HL-60/S4 treated with phorbol 12-myristate 13-acetate at 8.2 ng/mL for 4 days and 3 days (cell line): ENCODE data around the gene IQUB.
"Not testable (repeated sequence)": the region's sequence is repeated elsewhere in the genome, so short reads cannot be mapped to it uniquely, and the experiment has no call there.

ENCODE experiments used
- in situ Hi-C: fragments of 300-500 bp; cut with MboI; formaldehyde crosslinking; loops from 2 replicates; pipeline ENCODE4 v1.15.0; 2022; ENCODE audit warnings: low sequenced_read_pairs

IQUB gene

DNA sequence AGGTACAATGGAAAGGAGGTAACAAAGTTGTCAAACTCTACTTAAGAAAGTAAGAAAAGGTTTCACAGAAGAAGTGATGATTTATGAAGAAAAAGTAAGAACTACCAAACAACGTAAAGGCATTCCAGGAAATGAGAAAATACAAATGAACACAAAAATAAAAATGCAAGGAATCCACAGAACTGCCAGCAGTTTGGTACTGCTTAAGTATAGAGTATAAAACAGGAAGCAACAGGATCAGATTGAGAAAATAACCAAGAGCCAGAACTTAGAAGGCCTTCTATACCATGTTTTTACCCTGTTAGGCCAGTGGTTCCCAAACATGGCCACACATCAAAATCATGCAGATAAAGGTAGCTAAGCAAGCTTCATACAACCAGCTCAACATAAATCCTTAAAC is 14.0 kb upstream of the IQUB start:
- in situ Hi-C loops, result no loop called here

DNA sequence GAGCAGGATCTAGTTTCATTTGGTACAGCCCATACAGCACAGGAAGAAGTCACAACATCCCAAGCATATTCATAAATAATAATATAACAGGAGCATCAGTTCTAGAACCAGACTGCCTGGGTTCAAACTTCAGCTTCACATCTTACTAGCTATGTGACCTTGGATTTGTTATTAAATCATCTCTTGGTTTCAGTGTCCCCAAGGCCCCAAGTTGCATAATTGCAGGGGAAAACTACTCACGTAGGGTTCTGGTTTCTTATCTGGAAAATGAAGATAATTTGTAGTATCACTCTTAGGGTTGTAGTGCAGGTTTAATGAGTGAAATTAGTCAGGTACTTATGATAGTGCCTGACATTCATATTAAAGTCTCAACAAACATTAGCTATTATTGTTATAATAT is 5.5 kb upstream of the IQUB start:
- in situ Hi-C loops, result no loop called here

DNA sequence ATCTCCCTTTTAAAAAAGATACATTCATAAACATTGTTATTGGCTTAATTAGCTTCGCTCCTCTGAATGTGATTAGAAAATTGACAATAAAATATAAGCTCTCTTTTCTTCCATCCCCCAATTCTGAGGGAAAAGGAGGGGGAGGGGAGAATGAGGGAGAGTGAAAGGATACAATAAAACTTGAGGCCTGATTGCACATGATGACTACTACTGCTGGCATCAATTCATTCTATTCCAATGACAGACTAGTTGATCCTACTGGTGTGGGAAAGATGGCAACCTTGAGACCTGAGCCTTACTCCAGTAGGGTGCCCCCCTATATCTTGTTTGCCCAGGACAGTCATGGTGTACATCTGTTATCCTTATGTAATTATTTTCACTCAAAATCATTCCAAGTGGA is 4.5 kb upstream of the IQUB start:
- in situ Hi-C loops, result no loop called here

DNA sequence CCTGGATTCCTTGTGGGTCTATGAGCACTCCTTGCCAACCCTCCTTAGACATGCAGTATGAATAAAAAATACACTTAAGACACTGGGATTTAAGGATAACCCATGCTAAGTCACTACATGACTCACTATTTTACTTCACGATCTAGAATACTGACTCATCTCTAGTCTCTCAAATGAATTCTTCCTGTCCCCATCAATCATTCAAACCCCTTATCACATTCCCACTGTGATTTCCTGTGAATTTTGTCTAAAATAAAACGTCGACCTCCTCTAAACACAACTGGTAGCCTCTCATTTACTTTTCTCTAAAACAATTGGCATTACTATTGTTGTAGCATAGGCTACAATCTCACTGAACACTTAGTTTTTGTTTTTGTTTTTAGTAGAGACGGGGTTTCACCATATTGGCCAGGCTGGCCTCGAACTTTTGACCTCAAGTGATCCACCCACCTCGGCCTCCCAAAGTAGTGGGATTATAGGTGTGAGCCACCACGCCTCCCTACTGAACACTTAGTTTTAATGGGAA is 3.9 kb upstream of the IQUB start:
- in situ Hi-C loops, result no loop called here

DNA sequence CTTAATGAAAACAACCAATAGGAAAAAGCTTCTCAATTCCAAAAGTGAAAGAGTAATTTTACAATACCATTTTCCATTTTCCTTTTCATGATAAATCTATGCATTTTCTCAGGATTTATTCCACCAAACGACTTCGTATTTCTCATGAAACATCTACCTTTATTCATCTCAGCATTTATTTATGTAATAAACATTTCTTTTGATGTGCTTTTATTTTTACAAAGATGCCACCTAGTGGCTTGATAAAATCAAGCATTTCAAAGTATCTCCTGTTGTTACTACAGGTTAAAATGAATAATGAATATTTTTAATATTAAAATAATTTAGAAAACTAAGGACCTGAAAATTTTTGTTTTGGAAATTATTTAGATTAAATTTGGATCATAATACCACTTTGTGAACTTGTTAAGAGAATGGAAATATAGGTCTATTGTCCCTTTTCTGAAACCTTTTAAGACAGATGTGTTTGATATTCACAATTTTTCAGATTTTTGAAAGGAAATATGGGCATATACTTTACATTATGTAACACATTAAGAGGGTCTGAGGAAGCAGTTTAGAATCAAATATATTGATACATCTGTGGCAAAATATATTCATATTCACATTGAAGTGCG is 2.7 kb upstream of the IQUB start:
- in situ Hi-C loops, result no loop called here

DNA sequence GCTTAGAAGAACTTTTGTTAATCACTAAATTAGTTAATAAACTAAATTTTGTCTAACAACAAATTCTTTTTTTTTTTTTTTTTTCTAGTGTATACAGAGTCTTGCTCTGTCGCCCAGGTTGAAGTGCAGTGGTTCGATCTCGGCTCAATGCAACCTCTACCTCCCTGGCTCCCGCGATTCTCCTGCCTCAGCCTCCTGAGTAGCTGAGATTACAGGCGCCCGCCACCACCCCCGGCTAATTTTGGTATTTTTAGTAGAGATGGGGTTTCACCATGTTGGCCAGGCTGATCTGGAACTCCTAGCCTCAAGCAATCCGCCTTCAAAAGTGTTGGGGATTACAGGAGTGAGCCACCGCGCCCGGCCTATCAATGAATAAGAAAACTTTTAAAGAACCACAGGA is 1.1 kb upstream of the IQUB start:
- in situ Hi-C loops, result no loop called here

DNA sequence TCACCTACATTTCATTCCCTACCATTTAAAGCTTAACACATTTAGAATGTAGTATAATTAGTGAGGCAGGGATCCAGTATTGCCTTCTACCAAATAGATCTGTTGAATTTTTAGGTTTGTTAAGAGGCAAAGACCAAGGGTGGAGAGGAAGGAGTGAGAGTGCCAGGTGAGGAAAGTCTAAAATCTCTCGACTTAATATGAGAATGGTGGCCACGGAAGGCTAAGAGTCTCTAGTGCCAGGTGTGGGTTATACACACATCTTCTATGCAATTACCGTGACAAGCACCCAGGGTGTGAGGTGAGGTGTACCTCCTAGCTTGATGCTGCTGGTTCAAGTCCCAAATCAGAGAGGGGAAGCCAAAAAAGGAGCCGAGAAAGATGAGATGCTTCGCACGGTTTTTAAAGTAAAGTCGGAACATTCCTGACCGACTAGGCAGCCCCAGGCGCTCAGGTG is 439 bp downstream of the IQUB start:
- in situ Hi-C loops, result no loop called here

DNA sequence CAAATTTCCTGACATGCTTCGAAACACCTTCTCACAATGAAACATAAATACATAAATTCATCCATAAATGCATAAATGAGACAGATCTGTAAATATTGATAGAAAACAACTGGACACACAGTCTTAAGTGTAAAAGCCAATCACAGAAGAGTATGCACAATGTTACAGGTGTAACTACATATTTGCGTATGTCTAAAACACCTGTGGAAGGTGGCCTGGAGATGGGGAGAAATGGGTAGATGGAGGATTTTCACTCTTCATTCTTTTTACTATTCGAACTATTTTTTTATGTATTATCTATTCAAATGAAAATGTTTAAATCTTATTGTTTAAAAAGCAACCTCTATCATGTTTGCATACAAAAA is 860 bp downstream of the IQUB start:
- in situ Hi-C loops, result no loop called here

DNA sequence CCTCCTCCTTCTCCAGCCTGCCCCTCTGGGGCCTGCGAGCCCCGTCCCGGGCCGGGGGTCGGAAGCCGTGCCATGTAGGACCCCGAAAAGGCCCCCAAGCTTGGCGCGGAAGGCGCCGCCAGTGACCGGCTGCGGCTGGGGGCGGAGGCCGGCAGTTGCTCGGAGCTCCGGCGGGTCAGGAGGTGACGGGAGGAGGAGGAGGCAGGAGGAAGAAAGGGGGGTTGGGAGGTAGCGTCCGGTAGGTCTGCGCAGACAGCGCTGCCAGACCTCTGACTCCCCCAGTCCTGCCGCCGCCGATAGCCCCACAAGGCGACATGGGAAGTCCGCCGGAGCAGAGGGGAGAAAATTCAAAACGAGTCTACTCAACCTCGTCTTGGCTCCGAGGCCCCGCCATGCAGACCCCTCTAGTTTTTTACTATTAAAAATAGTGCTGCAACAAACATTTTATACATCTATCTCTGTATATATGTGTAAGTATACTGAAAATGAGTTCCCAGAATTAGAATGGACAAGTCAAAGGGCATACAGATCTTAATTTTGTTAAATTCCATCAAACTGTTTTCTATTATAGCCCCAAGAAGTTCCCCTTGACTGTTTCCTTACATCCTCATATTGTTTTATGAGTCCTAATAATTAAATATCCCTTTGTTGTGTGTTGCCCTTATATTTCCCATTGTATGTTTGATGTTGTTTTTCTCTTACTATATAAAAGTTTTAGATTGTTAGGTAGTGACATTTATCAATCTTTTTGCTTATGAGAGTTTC is 1.4 kb downstream of the IQUB start:
- in situ Hi-C loops, result not testable (repeated sequence)

DNA sequence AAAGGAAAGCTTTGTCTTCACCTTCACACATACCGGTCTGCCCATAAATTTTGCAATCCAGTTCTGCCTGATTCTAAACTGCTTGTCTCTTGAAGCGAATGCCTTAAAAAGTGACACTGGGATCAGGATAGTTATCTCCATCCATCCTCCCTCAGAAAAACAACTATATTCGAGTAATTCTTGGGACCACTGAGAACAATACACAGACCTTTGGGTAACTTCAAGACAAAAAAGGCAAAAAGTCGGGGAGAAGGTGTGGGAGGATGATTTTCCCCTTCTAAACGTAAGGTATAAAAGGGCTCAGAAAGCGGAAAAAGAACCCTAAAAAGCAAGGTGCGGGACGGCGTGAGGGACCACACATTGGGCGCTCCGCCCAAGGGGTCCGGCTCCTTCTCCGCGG is 2.1 kb downstream of the IQUB start:
- in situ Hi-C loops, result not testable (repeated sequence)

DNA sequence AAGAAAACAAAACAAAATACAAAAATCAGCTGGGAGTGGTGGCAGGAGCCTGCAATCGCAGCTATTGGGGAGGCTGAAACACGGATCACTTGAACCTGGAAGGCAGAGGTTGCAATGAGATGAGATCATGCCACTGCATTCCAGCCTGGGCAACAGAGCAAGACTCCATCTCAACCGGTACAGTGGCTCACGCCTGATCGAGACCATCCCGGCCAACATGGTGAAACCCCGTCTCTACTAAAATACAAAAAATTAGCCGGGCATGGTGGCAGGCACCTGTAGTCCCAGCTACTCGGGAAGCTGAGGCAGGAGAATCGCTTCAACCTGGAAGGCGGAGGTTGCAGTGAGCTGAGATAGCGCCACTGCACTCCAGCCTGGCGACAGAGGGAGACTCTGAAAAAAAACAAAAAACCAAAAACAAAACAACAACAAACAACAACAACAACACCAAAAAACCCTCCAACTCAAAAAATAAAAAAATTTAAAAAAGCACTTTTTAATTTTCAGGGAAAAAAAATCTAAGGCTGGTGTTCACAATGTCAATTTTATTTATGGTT is 4.3 kb downstream of the IQUB start:
- in situ Hi-C loops, result not testable (repeated sequence)

DNA sequence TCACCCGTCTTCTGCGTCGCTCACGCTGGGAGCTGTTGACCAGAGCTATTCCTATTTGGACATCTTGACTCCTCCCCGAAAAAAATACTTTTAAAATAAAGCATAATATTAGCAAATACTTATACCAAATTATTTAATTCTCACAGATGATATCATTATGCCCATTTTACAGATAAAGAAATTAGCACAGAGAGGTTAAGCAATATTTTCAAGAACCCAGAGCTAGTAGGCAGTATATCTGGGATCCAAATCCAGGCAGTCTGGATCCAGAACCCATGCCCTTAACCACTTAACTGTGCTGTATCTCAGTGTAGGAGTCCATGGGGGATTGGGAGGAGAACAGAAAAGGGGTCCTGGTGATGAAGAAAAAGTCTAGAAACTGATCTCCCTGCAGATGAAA is 6.1 kb downstream of the IQUB start:
- in situ Hi-C loops, result no loop called here

DNA sequence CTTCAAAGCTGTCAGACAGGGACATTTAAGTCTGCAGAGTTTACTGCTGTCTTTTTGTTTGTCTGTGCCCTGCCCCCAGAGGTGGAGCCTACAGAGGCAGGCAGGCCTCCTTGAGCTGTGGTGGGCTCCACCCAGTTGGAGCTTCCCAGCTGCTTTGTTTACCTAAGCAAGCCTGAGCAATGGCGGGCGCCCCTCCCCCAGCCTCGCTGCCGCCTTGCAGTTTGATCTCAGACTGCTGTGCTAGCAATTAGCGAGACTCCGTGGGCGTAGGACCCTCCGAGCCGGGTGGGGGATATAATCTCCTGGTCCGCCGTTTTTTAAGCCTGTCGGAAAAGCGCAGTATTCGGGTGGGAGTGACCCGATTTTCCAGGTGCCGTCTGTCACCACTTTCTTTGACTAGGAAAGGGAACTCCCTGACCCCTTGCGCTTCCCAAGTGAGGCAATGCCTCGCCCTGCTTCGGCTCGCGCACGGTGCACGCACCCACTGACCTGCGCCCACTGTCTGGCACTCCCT is 6.6 kb downstream of the IQUB start:
- in situ Hi-C loops, result not testable (repeated sequence)

DNA sequence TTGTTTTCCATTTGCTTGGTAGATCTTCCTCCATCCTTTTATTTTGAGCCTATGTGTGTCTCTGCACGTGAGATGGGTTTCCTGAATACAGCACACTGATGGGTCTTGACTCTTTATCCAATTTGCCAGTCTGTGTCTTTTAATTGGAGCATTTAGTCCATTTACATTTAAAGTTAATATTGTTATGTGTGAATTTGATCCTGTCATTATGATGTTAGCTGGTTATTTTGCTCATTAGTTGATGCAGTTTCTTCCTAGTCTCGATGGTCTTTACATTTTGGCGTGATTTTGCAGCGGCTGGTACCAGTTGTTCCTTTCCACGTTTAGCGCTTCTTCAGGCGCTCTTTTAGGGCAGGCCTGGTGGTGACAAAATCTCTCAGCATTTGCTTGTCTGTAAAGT is 7.9 kb downstream of the IQUB start:
- in situ Hi-C loops, result not testable (repeated sequence)

DNA sequence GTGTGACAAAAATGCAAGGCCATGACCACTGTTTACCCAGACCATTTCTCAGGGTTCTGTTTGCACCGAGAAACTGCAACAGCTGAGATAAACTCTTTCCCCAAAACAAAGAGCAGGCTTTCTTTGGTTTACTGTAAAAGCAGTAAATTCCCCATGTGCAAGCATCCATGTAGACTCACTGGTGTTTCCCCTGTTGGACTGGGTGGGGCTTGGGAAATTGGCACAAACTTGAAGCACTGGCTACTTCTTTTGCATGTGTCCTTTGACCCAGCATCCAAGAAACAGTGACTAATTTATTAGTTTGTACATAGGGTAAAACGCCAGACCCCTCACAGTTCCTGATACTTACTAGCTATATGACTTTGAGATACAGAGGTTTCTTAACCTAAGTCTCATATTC is 12.3 kb downstream of the IQUB start:
- in situ Hi-C loops, result no loop called here

DNA sequence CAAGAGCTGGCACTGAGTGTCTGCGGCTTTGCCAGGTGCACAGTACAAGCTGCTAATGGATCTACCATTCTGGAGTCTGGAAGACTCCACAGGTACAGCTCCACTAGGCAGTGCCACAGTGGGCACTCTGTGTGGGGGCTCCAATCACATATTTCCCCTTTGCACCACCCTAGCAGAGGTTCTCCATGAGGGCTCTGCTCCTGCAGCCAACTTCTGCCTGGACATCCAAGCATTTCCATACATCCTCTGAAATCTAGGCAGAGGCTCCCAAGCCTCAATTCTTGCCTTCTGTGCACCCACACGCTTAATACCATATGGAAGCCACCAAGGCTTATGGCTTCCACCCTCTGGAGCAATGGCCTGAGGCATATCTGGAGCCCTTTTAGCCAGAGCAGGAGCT is 29.2 kb downstream of the IQUB start:
- in situ Hi-C loops, result no loop called here

DNA sequence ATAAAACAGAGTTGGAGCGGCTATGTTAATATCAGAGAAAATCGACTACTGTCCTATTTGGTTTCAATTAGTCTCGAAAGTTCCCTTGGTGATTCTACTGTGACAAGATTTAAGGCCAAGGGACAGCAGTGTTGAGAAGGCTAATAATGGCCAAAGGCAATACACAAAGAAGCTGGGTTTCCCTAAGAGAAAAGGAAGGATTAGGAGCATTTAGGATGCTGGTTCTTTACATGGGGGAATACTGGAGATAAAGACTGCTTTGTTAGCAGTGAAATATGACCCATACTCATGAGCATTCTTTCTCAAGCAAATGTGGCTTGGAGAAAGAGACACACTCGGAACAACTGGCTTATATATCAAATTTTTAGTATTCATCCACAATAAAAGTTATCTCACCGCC is 32.2 kb downstream of the IQUB start:
- in situ Hi-C loops, result no loop called here

DNA sequence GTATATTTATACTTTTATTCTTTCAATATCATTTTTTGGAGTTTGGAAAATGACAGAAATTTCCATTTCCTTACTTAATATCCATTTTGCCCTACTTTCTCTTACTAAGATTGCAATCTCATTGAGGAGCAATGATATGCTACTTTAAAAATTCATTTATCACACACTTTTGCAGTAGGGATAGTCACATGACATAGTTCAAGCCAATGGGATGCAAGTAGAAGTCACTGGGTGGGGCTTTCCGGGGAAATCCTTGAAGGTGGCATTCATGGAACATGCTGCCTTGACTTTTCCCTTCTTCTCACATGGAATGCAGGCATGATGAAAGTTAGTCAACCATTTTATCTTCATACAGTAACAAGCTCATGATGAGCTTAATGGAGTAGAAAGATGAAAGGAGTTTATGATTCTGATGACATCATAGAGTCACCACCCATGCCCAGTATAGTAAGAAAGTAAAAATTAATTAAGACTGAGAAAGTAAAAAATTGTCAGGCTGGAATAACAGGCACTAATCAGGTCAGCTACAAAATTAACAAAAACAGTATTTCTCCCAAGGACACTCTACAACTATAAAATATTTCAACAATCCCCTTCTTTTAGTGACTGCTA is 33.4 kb downstream of the IQUB start:
- in situ Hi-C loops, result no loop called here

DNA sequence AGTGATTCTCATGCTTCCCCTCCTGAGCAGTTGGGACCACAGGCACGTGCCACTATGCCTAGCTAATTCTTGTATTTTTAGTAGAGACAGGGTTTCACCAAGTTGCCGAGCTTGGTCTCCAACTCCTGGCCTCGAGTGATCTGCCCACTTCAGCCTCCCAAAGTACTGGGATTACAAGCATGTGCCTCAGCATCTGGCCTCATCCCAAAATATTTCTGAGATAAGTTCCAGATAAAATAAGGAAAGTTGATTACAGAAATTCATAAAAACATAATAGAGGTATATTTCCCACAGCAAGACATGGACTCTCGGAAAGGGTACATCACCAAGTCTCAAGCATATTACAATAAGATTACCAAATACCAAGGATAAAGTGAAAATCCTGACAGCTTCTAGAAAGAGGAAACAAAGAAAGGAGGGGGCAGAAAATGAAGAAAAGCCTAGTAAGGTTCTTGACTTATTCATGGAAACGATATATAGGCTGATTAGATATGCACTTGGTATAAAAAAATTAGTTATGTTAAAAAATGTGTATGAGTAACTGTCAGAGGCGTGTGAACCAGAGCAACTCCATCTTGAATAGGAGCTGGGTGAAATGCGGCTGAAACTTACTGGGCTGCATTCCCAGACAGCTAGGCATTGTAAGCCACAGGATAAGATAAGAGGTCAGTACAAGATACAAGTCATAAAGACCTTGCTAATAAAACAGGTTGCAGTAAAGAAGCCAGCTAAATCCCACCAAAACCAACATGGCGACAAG is 35.0 kb downstream of the IQUB start:
- in situ Hi-C loops, result no loop called here

DNA sequence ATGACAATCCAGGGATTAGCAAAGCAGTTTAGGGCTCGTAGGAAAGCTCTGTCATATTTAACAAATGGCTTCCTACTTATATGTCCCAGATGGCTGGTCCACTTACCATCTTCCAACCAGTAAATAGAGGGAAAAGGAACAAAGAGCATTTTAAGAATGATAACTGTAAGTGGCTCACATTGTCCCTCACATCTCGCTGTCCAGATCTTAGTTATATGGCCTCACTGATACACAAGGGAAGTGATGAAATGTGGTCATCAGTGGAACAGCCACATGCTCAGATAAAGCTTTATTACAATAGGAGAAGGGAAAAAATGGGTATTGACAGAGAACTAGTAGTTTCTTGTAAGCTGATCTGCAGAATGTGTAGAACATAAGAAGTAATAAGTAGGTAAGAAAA is 35.8 kb downstream of the IQUB start:
- in situ Hi-C loops, result no loop called here

DNA sequence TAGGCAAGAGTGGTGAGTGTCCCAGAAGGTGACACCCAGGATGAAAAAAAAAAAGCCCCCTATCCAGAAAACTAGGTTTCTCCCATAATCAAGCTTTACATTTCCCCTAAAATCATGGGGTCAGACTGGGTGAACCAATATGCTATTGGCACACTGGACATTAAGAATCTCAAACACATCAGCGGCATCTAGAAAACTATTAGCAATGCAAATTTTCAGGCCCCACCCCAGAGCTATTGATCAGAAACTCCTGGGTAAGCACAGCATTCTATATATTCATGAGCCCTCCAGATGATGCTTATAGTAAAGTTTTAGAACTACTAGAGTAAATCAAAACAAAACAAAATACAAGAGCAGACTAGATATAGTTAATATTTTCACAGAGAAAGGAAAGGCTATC is 36.4 kb downstream of the IQUB start:
- in situ Hi-C loops, result no loop called here
